ENCODE data around the gene PXT1. TPM values are rescaled to one million over a fixed set of nuclear protein-coding genes. Genes with fewer than 3 reads are reported as not detected.

Gene PXT1
- total and polyA plus RNA-seq, 8 donors: 0.06 to 0.08 (median 0.07) TPM; not detected in 4

DNA sequence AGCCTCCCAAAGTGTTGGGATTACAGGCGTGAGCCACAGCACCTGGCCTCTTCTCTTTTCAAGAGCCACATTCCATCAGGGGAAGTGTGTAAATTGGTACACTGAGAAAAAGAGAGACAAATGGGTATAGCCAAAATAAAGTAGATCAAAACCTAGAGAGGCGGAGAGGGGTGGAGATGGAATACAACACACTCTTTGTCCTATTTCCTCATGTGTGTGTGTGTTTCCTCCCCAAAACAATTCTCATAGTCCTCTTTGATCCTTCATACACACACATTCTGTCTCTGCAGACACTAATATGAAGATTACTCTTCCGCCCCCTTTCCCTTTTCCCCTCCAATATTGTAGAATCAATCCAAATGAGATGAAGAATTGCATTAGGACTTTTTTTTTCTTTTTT lies 16.0 kb downstream of the PXT1 start:
- H3K4me3 ChIP-seq: no peak overlapping the region
- no peak for ATAC-seq
- peaks cover 5 to 8% of the 10 kb centered on the region in 2 donors for H3K4me1 ChIP-seq
- no peaks in the 10 kb centered on the region for H3K36me3 ChIP-seq
- TF ChIP-seq, protein P1, sequence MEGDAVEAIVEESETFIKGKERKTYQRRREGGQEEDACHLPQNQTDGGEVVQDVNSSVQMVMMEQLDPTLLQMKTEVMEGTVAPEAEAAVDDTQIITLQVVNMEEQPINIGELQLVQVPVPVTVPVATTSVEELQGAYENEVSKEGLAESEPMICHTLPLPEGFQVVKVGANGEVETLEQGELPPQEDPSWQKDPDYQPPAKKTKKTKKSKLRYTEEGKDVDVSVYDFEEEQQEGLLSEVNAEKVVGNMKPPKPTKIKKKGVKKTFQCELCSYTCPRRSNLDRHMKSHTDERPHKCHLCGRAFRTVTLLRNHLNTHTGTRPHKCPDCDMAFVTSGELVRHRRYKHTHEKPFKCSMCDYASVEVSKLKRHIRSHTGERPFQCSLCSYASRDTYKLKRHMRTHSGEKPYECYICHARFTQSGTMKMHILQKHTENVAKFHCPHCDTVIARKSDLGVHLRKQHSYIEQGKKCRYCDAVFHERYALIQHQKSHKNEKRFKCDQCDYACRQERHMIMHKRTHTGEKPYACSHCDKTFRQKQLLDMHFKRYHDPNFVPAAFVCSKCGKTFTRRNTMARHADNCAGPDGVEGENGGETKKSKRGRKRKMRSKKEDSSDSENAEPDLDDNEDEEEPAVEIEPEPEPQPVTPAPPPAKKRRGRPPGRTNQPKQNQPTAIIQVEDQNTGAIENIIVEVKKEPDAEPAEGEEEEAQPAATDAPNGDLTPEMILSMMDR (IDR thresholded peaks at IDR 0.05): no peak
- intact Hi-C loops (cut with DNase I): no loop called here
- no peaks in the 10 kb centered on the region for H3K27me3 ChIP-seq
- H3K9me3 ChIP-seq: no peaks in the 10 kb centered on the region
- no peak for DNase-seq
- no peak overlapping the region for H3K27ac ChIP-seq

DNA sequence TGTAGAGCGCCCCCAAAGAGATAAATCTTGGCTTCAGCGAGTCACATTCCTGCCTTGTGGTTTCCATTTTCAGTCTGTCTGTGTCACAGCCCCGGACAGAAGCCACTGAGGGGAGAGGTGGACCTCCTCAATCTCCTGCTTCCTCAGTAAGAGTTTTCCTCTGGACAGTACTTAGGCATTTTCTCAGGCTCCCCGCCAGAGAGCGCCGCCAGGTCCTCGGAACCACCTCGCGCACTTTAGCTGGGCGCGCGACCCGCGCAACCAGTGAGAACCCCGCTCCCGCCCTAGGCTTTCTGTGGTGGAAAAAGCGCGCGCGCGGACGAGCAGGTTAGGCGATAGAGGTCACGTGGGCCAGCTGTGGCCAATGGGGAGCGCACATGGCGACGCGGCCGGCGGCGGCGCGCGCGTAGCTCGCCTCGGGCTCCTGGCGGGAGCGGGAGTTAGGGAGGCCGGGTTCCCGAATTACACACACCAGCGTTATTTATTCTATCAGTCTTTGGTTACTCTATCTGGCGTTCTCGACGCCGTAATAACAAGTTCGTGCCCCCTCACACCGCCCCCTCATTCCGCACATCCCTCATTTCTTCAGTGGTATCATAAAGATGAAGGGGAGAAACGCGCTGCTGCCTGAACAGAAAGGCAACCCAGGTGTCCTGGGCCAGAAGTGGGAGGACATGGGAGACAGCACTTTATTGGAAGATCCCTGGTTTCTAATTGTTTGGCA lies 19.4 kb downstream of the PXT1 start:
- intact Hi-C loops (cut with DNase I): no loop called here
- H3K27ac ChIP-seq: peak overlapping the region; percentile 76 to 81
- no peaks in the 10 kb centered on the region for H3K27me3 ChIP-seq
- H3K4me1 ChIP-seq: peaks cover 5 to 8% of the 10 kb centered on the region in 2 donors
- ATAC-seq (peak; percentile 99), DNase-seq (peak; percentile 96 to 100 (median 99))
- TF ChIP-seq, protein P1 (IDR thresholded peaks at IDR 0.05): peak; percentile 45 to 56
- peak overlapping the region; percentile 47 to 53 for H3K4me3 ChIP-seq
- no peaks in the 10 kb centered on the region for H3K9me3 ChIP-seq
- H3K36me3 ChIP-seq: no peaks in the 10 kb centered on the region

DNA sequence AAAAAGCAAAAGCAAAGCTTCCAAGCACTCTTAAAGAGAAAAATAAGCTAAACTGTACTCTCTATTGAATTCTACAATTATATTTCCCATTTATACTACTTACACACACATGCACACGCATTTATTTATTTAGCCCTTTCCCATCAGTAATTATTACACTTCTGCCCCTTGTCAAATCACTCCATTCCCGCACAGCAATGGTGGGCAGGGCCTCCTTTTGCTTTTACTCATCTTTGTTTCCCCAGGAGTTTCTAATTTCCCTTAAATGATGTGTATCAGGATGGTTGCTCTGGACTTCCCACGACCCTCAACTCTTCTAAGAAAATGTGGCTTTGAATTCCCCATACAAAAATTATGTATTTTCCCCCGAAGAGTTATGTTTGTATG lies 19.9 kb downstream of the PXT1 start:
- ATAC-seq (no peak), DNase-seq (no peak)
- Histone ChIP-seq H3K27me3 (no peaks in the 10 kb centered on the region), H3K4me3 (peak overlapping the region; percentile 47 to 53), H3K36me3 (no peaks in the 10 kb centered on the region), H3K27ac (peak overlapping the region; percentile 76 to 81), H3K9me3 (no peaks in the 10 kb centered on the region), H3K4me1 (peaks cover 5 to 8% of the 10 kb centered on the region in 2 donors)
- intact Hi-C loops (cut with DNase I): no loop called here
- TF ChIP-seq, protein P1 (IDR thresholded peaks at IDR 0.05): no peak

DNA sequence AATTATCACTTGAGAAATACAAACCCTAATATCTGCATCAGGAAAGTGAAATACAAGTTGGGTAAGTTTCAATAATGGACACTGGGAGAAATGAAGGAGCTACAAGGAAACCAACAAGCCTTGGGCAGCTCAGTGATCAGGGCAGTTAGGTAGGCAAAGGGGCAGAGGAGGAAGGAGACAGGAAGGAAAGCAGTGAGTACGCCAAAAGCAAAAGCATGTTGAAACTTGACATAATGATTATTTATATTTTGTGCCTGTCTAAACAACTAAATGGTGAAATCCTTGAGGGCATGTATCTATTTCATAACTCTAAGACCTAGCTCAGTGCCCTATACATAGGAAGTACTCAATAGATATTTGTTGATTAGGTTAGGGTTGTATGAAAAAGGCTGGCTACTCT lies 23.3 kb downstream of the PXT1 start:
- intact Hi-C loops (cut with DNase I): no loop called here
- no peak for DNase-seq
- no peaks in the 10 kb centered on the region for H3K9me3 ChIP-seq
- no peaks in the 10 kb centered on the region for H3K36me3 ChIP-seq
- H3K27ac ChIP-seq: no peak overlapping the region
- H3K4me3 ChIP-seq: no peak overlapping the region
- ATAC-seq: no peak
- peaks cover 5 to 8% of the 10 kb centered on the region in 2 donors for H3K4me1 ChIP-seq
- H3K27me3 ChIP-seq: no peaks in the 10 kb centered on the region
- TF ChIP-seq, protein P1 (IDR thresholded peaks at IDR 0.05): no peak

DNA sequence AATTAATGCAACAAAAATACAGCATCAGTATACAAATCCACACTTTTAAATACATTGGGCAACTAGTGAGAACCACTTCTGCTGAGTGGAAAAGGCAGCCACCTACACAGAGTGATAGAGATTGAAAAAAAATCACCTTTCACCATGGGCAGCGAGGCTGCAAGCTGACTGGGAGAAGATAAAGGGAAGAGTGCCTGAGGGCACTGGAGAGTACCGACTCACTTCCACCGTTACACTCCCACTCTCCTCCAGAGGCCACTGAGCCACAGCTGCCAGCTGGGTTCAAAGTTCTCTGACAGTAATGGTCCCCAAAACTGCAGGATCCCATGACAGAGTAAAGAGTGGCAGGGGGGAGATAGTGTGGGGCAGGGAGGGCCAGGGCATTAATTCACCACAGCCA lies 24.1 kb downstream of the PXT1 start:
- no peak overlapping the region for H3K27ac ChIP-seq
- TF ChIP-seq, protein P1 (IDR thresholded peaks at IDR 0.05): no peak
- H3K4me1 ChIP-seq: peaks cover 5 to 8% of the 10 kb centered on the region in 2 donors
- peaks cover 0 to 1% of the 10 kb centered on the region in 2 donors for H3K9me3 ChIP-seq
- DNase-seq: no peak
- no peak overlapping the region for H3K4me3 ChIP-seq
- intact Hi-C loops (cut with DNase I): no loop called here
- H3K27me3 ChIP-seq: no peaks in the 10 kb centered on the region
- no peak for ATAC-seq
- H3K36me3 ChIP-seq: no peaks in the 10 kb centered on the region
